HepG2 (cell line): Measurements from ENCODE around the gene C6orf136. TPM values are rescaled to one million over a fixed set of nuclear protein-coding genes. Genes with fewer than 3 reads are reported as not detected.

ENCODE experiments used
- ATAC-seq: fragments of 200-7000 bp; cut with Tn5 transposase; 3 replicates; pipeline ENCODE4 v1.9.1; 2020; ENCODE audit warnings: mild to moderate bottlenecking, moderate library complexity
- BruUV-seq: library from RNA; stranded (reverse); fragments of 400-500 nt; replicated peaks from 2 replicates; lab custom pipeline; 2021; lab: Mats Ljungman, UMichigan
- CTCF ChIA-PET: fragments of 300-600 bp; formaldehyde crosslinking; extraction: SDS; loops from one replicate; lab custom pipeline; 2021; ENCODE audit warnings: low total read pairs, inconsistent platforms, low intra/inter-chr PET ratio; lab: Yijun Ruan, JAX
- POLR2A ChIA-PET: fragments of 350-600 bp; sonication (Branson Sonifier 250); formaldehyde crosslinking; loops from one replicate; lab custom pipeline; 2020; ENCODE audit warnings: antibody characterized with exemption, inconsistent platforms; lab: Yijun Ruan, JAX
- DNase-seq: peaks from one replicate; pipeline ENCODE4 v3.0.0-alpha.2; 2015; ENCODE audit warnings: low spot score
- FAIRE-seq: peaks from 3 replicates; lab custom pipeline; 2011; peaks lifted over from hg19 to GRCh38; lab: Jason Lieb, UNC
- H2AFZ ChIP-seq: one replicate; pipeline ENCODE4 v1.6.1; 2011; ENCODE audit warnings: low read length, inconsistent platforms
- H3K27ac ChIP-seq: fragments of 300-600 bp; 3 replicates; pipeline ENCODE4 v1.8.0; 2011; ENCODE audit warnings: mixed run types, mild to moderate bottlenecking, mixed read lengths, low read length, inconsistent platforms; ENCODE audit not compliant: insufficient read depth; ENCODE audit errors: extremely low read length
- H3K27me3 ChIP-seq, 2 experiments: fragments of 200-600 bp in 1 of 2; 2 replicates in 1 of 2; 3 replicates in 1 of 2; pipeline versions ENCODE4 v1.6.0 to v1.8.0; 2011; ENCODE audit warnings: low read length in 2 of 2, mild to moderate bottlenecking in 2 of 2, moderate library complexity in 2 of 2, inconsistent platforms in 1 of 2; ENCODE audit not compliant: insufficient read depth in 2 of 2, control insufficient read depth in 1 of 2
- H3K36me3 ChIP-seq, 2 experiments: fragments of 200-600 bp in 1 of 2; replicated peaks in 1 of 2; 2 replicates in 1 of 2; 3 replicates in 1 of 2; pipeline versions ENCODE4 v1.5.1 to v1.8.0; 2011; ENCODE audit warnings: low read length in 2 of 2, inconsistent platforms in 1 of 2; ENCODE audit not compliant: insufficient read depth in 2 of 2, control insufficient read depth in 1 of 2
- H3K4me1 ChIP-seq: 2 replicates; pipeline ENCODE4 v1.5.1; 2012; ENCODE audit warnings: low read length, inconsistent platforms; ENCODE audit not compliant: insufficient read depth
- H3K4me2 ChIP-seq: 2 replicates; pipeline ENCODE4 v1.6.0; 2011; ENCODE audit warnings: low read depth, low read length, inconsistent platforms
- H3K4me3 ChIP-seq, 3 experiments: fragments of 200-600 bp in 1 of 3; sonication (generic), shearing (Covaris generic) in 1 of 3; replicated peaks in 1 of 3; 2 replicates each; pipeline ENCODE4 v1.5.1; 2011 to 2016; ENCODE audit warnings: low read length in 3 of 3, inconsistent platforms in 2 of 3, low read depth in 2 of 3, mild to moderate bottlenecking in 2 of 3, control low read depth in 1 of 3, mixed read lengths in 1 of 3; ENCODE audit not compliant: insufficient read depth in 1 of 3
- H3K79me2 ChIP-seq: one replicate; pipeline ENCODE4 v1.6.1; 2011; ENCODE audit warnings: low read length, inconsistent platforms; ENCODE audit not compliant: insufficient read depth
- H3K9ac ChIP-seq: 2 replicates; pipeline ENCODE4 v1.6.0; 2011; ENCODE audit warnings: mild to moderate bottlenecking, low read depth, low read length, inconsistent platforms; ENCODE audit not compliant: insufficient read depth
- H3K9me3 ChIP-seq: 2 replicates; pipeline ENCODE4 v1.5.1; 2012; ENCODE audit warnings: mild to moderate bottlenecking, low read length
- H4K20me1 ChIP-seq: 2 replicates; pipeline ENCODE4 v1.6.0; 2011; ENCODE audit warnings: inconsistent platforms, mild to moderate bottlenecking, low read length, moderate library complexity; ENCODE audit not compliant: insufficient read depth
- ATF1 ChIP-seq: IDR thresholded peaks from 2 replicates; pipeline ENCODE4 v1.6.1; 2016; ENCODE audit warnings: mild to moderate bottlenecking, control low read depth
- DNMT3B ChIP-seq: conservative IDR thresholded peaks from 2 replicates; pipeline ENCODE4 v1.6.1; 2016; ENCODE audit warnings: missing biosample characterization, control low read depth
- ELF3 ChIP-seq: IDR thresholded peaks from 2 replicates; pipeline ENCODE4 v1.6.1; 2016; ENCODE audit warnings: missing genetic modification reagents, missing compliant biosample characterization
- ERF ChIP-seq: IDR thresholded peaks from 2 replicates; pipeline ENCODE4 v1.6.1; 2018; ENCODE audit warnings: missing biosample characterization, missing genetic modification reagents
- FOXA1 ChIP-seq, 2 experiments: fragments of 450-650 bp in 1 of 2; sonication (generic) in 1 of 2; formaldehyde crosslinking in 1 of 2; IDR thresholded peaks; 2 replicates each; pipeline versions ENCODE4 v1.4.0 to v1.6.1; 2016 to 2020; ENCODE audit warnings: missing genetic modification reagents in 1 of 2
- GZF1 ChIP-seq: sonication (generic); formaldehyde crosslinking; IDR thresholded peaks from 2 replicates; pipeline ENCODE4 v1.5.1; 2020; ENCODE audit warnings: mild to moderate bottlenecking, missing genetic modification reagents
- ISL2 ChIP-seq: sonication (generic); formaldehyde crosslinking; IDR thresholded peaks from 2 replicates; pipeline ENCODE4 v1.5.0; 2020; ENCODE audit warnings: missing genetic modification reagents
- KLF16 ChIP-seq, 2 experiments: sonication (generic) in 1 of 2; formaldehyde crosslinking in 1 of 2; IDR thresholded peaks; 2 replicates each; pipeline versions ENCODE4 v1.6.1 to v1.8.0; 2016 to 2023; ENCODE audit warnings: missing genetic modification reagents in 2 of 2, missing compliant biosample characterization in 1 of 2
- MIXL1 ChIP-seq: IDR thresholded peaks from 2 replicates; pipeline ENCODE4 v1.6.1; 2016
- SIX1 ChIP-seq: sonication (generic); formaldehyde crosslinking; IDR thresholded peaks from 2 replicates; pipeline ENCODE4 v1.4.0; 2020; ENCODE audit warnings: missing genetic modification reagents, borderline replicate concordance
- SSRP1 ChIP-seq: IDR thresholded peaks from 2 replicates; pipeline ENCODE4 v1.6.1; 2016; ENCODE audit warnings: control low read depth
- ZFYVE20 ChIP-seq: sonication (generic); formaldehyde crosslinking; IDR thresholded peaks from 2 replicates; pipeline ENCODE4 v1.8.0; 2023; ENCODE audit warnings: low read depth, mild to moderate bottlenecking, moderate library complexity, missing genetic modification reagents, borderline replicate concordance
- ZNF101 ChIP-seq: sonication (generic); formaldehyde crosslinking; IDR thresholded peaks from 2 replicates; pipeline ENCODE4 v1.4.0; 2020; ENCODE audit warnings: mild to moderate bottlenecking, low read depth, missing genetic modification reagents, borderline replicate concordance
- ZNF207 ChIP-seq: fragments of 450-650 bp; IDR thresholded peaks from 2 replicates; pipeline ENCODE4 v1.6.1; 2016; ENCODE audit warnings: antibody characterized with exemption, borderline replicate concordance
- ZNF501 ChIP-seq: sonication (generic); formaldehyde crosslinking; IDR thresholded peaks from 2 replicates; pipeline ENCODE4 v1.5.1; 2020; ENCODE audit warnings: mild to moderate bottlenecking, moderate library complexity, missing genetic modification reagents
- ZNF850 ChIP-seq: sonication (generic); formaldehyde crosslinking; conservative IDR thresholded peaks from 2 replicates; pipeline ENCODE4 v1.9.0; 2021; ENCODE audit warnings: mild to moderate bottlenecking, missing genetic modification reagents
- ZNF891 ChIP-seq: sonication (generic); formaldehyde crosslinking; IDR thresholded peaks from 2 replicates; pipeline ENCODE4 v1.5.0; 2020; ENCODE audit warnings: mild to moderate bottlenecking, missing genetic modification reagents
- WGBS: methylation state at CpG from one replicate; pipeline ENCODE4 v1.1.6; 2017; ENCODE audit warnings: low lambda C conversion rate; 5-methylcytosine and 5-hydroxymethylcytosine counted together
- in situ Hi-C: cut with HindIII; loops from 2 replicates; pipeline ENCODE4 v1.10.0; 2017; ENCODE audit warnings: low pct_unique_long_range_greater_than_20kb; ENCODE audit not compliant: extremely low pct_ligation_motif_present
- intact Hi-C: fragments of 100-400 bp; cut with micrococcal nuclease; formaldehyde crosslinking; loops from one replicate; pipeline ENCODE4 v1.10.0; 2022; ENCODE audit not compliant: unreplicated experiment
- polyA plus RNA-seq, 8 experiments: library from polyadenylated mRNA; depleted of rRNA in 3 of 8; stranded (reverse) in 7 of 8; unstranded in 1 of 8; fragments of >200 nt; fragmentation: Illumina TruSeq in 4 of 8; extraction: Trizol in 4 of 8; gene quantifications; 2 replicates each; pipeline versions ENCODE4 v1.2.1 to v1.2.3, GENCODE V29; 2011 to 2016; ENCODE audit warnings: low read depth in 4 of 8, missing spikeins in 1 of 8, mixed read lengths in 1 of 8; ENCODE audit not compliant: insufficient read depth in 1 of 8
- total RNA-seq, 5 experiments: library from RNA; depleted of rRNA; stranded (reverse); fragments of >200 nt; fragmentation: Illumina TruSeq; extraction: Trizol; gene quantifications; 2 replicates each; pipeline ENCODE4 v1.2.3, GENCODE V29; 2016; ENCODE audit warnings: low read depth in 1 of 5
- TF ChIP-seq, protein P1 (sequence below): sonication (generic); formaldehyde crosslinking; IDR thresholded peaks from 2 replicates; pipeline ENCODE4 v1.8.0; 2022; ENCODE audit warnings: low read depth, missing genetic modification reagents
- TF ChIP-seq, protein P2 (sequence below), 2 experiments: sonication (generic) in 1 of 2; formaldehyde crosslinking in 1 of 2; IDR thresholded peaks; 2 replicates each; pipeline versions ENCODE4 v1.6.1 to v1.9.0; 2014 to 2022; ENCODE audit warnings: antibody characterized with exemption in 1 of 2, borderline replicate concordance in 1 of 2, inconsistent platforms in 1 of 2, low read depth in 1 of 2, missing genetic modification reagents in 1 of 2

Gene C6orf136
- total and polyA plus RNA-seq, 2 of the 13 experiments (the other 11 are each of a cell fraction or from before 2014, with no cell fraction given): 12.0 to 26.2 TPM

DNA sequence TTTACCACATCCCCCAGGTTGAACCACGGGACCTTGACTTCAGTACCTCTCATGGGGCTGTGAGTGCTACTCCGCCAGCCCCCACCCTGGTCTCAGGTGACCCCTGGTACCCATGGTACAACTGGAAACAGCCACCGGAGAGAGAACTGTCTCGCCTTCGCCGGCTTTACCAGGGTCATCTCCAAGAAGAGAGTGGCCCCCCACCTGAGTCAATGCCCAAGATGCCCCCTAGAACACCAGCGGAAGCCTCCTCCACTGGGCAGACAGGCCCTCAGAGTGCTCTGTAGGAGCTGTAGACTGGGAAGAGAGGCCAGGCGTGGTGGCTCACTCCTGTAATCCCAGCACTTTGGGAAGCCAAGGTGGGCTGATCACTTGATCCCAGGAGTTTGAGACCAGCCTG is 21.4 kb upstream of the C6orf136 start:
- BruUV-seq: no TSS peak
- no peaks in the 10 kb centered on the region for H4K20me1 ChIP-seq
- no peak overlapping the region for H3K4me2 ChIP-seq
- TF ChIP-seq ZNF207 (no peak), ZNF501 (CRISPR knock-in tag) (no peak), ISL2 (no peak), SSRP1 (CRISPR knock-in tag) (no peak), ZNF101 (CRISPR knock-in tag) (no peak), KLF16 (CRISPR knock-in tag; IDR thresholded peaks at IDR 0.05) (no peak), ZFYVE20 (CRISPR knock-in tag) (no peak), ZNF850 (CRISPR knock-in tag) (no peak), DNMT3B (CRISPR knock-in tag) (no peak), ZNF891 (CRISPR knock-in tag) (no peak), ATF1 (CRISPR knock-in tag) (no peak), SIX1 (no peak), MIXL1 (CRISPR knock-in tag) (no peak), ERF (CRISPR knock-in tag) (no peak), ELF3 (CRISPR knock-in tag) (no peak), FOXA1 (IDR thresholded peaks at IDR 0.05) (no peak), FOXA1 (CRISPR knock-in tag; IDR thresholded peaks at IDR 0.05) (no peak), GZF1 (no peak)
- TF ChIP-seq, protein P1, sequence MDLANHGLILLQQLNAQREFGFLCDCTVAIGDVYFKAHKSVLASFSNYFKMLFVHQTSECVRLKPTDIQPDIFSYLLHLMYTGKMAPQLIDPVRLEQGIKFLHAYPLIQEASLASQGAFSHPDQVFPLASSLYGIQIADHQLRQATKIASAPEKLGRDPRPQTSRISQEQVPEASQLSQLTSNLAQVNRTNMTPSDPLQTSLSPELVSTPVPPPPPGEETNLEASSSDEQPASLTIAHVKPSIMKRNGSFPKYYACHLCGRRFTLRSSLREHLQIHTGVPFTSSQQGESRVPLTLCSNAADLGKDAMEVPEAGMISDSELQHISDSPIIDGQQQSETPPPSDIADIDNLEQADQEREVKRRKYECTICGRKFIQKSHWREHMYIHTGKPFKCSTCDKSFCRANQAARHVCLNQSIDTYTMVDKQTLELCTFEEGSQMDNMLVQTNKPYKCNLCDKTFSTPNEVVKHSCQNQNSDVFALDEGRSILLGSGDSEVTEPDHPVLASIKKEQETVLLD (CRISPR knock-in tag): no peak
- TF ChIP-seq, protein P2, sequence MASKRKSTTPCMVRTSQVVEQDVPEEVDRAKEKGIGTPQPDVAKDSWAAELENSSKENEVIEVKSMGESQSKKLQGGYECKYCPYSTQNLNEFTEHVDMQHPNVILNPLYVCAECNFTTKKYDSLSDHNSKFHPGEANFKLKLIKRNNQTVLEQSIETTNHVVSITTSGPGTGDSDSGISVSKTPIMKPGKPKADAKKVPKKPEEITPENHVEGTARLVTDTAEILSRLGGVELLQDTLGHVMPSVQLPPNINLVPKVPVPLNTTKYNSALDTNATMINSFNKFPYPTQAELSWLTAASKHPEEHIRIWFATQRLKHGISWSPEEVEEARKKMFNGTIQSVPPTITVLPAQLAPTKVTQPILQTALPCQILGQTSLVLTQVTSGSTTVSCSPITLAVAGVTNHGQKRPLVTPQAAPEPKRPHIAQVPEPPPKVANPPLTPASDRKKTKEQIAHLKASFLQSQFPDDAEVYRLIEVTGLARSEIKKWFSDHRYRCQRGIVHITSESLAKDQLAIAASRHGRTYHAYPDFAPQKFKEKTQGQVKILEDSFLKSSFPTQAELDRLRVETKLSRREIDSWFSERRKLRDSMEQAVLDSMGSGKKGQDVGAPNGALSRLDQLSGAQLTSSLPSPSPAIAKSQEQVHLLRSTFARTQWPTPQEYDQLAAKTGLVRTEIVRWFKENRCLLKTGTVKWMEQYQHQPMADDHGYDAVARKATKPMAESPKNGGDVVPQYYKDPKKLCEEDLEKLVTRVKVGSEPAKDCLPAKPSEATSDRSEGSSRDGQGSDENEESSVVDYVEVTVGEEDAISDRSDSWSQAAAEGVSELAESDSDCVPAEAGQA (IDR thresholded peaks at IDR 0.05; ENCODE audit: low read depth): no peak
- TF ChIP-seq, protein P2 (CRISPR knock-in tag; IDR thresholded peaks at IDR 0.05; ENCODE audit: borderline replicate concordance): no peak
- DNase-seq: no peak
- H3K27ac ChIP-seq: no peak overlapping the region
- no peak for FAIRE-seq
- ChIA-PET POLR2A (interaction anchor here (1.0 to 2.4 kb wide), 4 partner anchors 8 to 114 kb away, joined by 3 to 36 read pairs (median 14); partner anchors contain the start of genes DHX16, MRPS18B and PPP1R10), CTCF (interaction anchor here (3.1 kb wide), 1 partner anchor 48 kb away, joined by 21 read pairs; the partner anchor contains the start of gene DHX16)
- H3K9me3 ChIP-seq: no peaks in the 10 kb centered on the region
- intact Hi-C loops: no loop called here
- ATAC-seq: no peak
- H3K27me3 ChIP-seq: no peaks in the 10 kb centered on the region; a peak in 1 of 5 replicates
- H3K79me2 ChIP-seq: peaks cover 9% of the 10 kb centered on the region
- in situ Hi-C loops: loop anchor here (5.0 kb wide), 1 partner anchor 47 kb away; the partner anchor contains the start of gene DHX16
- H2AFZ ChIP-seq: no peak overlapping the region
- 98% methylated on average over 8 of the region's 8 CpGs for WGBS
- H3K4me1 ChIP-seq: peaks cover 17% of the 10 kb centered on the region
- no peak overlapping the region for H3K4me3 ChIP-seq
- H3K36me3 ChIP-seq: peaks cover 23 to 56% of the 10 kb centered on the region in 2 experiments
- H3K9ac ChIP-seq: no peak overlapping the region
